ENCODE measurements around the gene TRAPPC13.
A peak's percentile ranks its signal among the peaks of the same experiment; 100 is the strongest.
"Not testable (repeated sequence)": the region's sequence is repeated elsewhere in the genome, so short reads cannot be mapped to it uniquely, and the experiment has no call there.

Gene TRAPPC13, protein sequence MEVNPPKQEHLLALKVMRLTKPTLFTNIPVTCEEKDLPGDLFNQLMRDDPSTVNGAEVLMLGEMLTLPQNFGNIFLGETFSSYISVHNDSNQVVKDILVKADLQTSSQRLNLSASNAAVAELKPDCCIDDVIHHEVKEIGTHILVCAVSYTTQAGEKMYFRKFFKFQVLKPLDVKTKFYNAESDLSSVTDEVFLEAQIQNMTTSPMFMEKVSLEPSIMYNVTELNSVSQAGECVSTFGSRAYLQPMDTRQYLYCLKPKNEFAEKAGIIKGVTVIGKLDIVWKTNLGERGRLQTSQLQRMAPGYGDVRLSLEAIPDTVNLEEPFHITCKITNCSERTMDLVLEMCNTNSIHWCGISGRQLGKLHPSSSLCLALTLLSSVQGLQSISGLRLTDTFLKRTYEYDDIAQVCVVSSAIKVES

DNA sequence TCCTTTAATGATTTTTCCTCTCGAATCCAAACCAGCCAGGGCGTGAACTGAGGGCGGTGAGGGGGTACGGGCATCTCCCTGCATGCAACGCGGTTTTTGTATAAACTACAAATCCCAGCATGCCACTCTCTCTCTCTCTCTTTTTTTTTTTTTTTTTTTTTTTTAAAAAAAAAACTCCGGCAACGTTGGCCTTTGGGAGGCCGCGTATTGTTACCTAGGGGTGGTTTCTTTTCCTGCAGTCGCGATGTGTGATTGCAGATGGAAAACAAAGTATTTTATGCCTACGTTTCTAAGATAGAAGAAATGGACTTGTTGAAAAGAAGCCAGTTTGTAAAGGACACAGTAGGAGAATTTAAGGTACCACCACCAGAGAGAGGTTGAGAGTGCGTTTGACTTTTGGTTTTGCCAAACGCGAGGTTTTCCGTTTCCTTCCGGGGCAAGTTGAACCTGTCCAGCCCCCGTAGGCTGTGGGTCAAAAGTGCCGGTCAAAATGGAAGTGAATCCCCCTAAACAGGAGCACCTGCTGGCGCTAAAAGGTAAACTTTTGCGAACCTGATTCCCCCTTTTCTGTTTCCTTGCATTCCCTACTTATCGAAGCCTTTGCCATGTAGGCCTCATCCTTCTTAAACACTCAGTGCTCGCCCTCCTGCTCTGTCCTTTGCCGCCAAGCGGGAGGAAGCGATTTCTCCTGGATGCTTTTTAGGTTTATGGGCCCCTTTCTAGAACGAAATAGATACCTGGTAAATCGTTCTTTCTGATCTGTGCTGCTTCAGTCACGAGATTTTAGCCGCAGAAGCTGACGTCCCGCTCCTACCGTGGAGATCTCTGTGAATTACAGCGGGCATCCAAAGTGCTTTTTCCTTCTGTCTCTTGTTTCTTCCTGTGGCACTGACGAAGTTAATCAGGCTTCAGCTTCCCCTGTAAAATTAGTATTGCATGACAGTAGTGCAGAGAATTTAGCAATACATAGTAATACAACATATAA, at the start of gene TRAPPC13, which contains the start of gene SHLD3:
Gene TRAPPC13, plus strand, starts transcription at position 457 of the 985 bp plus-strand sequence. Its CDS starts 34 bp downstream, at position 491.
Gene SHLD3, plus strand, starts transcription at position 457 of the 985 bp plus-strand sequence. CDS start 4,561 bp downstream, outside the sequence.
- peak within 1 kb of the TSS; percentile 90 for H3K4me3 ChIP-seq (ENCODE audit: low read depth, low read length)
- TF ChIP-seq, protein P1, sequence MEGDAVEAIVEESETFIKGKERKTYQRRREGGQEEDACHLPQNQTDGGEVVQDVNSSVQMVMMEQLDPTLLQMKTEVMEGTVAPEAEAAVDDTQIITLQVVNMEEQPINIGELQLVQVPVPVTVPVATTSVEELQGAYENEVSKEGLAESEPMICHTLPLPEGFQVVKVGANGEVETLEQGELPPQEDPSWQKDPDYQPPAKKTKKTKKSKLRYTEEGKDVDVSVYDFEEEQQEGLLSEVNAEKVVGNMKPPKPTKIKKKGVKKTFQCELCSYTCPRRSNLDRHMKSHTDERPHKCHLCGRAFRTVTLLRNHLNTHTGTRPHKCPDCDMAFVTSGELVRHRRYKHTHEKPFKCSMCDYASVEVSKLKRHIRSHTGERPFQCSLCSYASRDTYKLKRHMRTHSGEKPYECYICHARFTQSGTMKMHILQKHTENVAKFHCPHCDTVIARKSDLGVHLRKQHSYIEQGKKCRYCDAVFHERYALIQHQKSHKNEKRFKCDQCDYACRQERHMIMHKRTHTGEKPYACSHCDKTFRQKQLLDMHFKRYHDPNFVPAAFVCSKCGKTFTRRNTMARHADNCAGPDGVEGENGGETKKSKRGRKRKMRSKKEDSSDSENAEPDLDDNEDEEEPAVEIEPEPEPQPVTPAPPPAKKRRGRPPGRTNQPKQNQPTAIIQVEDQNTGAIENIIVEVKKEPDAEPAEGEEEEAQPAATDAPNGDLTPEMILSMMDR (IDR thresholded peaks at IDR 0.05; ENCODE audit: low read depth, low read length, missing control alignments) = peak; percentile 30
- DNase-seq (ENCODE audit: low read depth) = peak; percentile 82

DNA sequence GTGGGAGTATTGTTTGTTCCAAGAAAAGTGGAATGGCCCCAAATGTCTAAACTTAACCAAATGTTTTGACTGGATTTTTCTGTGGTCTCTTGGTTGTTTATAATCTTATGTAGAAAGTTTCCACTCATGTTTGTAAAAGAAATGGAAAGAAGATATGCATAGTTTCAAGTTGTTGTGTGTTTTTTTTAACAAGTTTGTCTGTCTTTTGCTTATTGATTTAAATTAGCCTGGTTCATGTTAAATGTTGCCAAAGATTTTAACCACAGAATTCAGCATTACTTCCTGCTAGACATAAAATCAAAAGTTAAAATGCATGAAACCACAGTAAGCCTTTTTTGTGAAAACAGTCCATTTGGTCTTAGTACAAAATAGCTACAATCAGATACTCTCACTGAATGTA, 47.7 kb upstream of the TRAPPC13 start:
- no peak overlapping the region for H3K4me3 ChIP-seq (ENCODE audit: low read depth, low read length)
- TF ChIP-seq, protein P1 (IDR thresholded peaks at IDR 0.05; ENCODE audit: low read depth, low read length, missing control alignments) = no peak
- DNase-seq (ENCODE audit: low read depth) = no peak

DNA sequence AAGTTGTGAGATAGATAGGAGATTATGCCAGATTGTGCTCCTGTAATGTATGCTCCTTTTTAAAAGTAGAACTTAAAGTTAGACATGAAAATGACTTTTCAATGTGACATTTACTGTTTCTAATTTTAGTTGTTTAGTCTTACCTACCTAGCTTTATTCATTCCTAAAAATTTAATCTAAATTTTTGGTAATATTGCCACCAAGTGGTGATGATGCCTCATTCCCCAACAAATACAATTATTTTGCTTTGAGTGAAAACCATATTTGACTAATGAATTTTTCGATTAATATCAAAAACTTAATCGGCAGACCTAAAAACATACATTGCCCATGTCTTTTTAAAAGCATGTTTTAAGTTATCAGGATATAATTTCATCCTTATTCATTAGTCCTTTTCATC, 36.1 kb upstream of the TRAPPC13 start:
- no peak for DNase-seq (ENCODE audit: low read depth)
- TF ChIP-seq, protein P1 (IDR thresholded peaks at IDR 0.05; ENCODE audit: low read depth, low read length, missing control alignments) = no peak
- no peak overlapping the region for H3K4me3 ChIP-seq (ENCODE audit: low read depth, low read length)

DNA sequence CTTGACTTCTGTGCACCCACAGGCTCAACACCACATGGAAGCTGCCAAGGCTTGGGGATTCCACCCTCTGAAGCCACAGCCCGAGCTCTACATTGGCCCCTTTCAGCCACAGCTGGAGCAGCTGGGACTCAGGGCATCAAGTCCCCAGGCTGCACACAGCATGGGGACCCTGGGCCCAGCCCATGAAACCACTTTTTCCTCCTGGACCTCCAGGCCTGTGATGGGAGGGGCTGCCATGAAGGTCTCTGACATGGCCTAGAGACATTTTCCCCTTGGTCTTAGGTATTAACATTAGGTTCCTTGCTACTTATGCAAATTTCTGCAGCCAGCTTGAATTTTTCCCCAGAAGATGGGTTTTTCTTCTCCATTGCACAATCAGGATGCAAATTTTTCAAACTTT, 23.1 kb upstream of the TRAPPC13 start:
- H3K4me3 ChIP-seq (ENCODE audit: low read depth, low read length); DNase-seq (ENCODE audit: low read depth): not testable (repeated sequence)

DNA sequence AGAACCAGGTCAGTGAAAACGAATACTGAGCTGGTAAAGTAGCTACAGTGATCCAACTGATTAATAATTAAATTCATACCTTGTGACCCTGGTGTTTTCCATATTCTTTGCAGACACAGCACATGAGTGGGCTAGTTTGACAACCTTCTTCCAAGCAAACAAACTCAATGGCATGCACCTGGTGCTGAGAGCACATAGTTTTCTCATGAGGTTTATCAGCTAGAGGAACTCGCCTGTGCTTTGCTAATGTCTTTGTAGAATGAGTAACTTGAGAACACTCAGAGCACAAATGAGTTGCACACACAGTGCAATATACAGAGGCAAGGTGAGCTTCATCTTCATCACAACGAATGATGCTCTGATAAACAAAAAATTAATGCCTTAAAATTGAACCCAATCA, 13.3 kb upstream of the TRAPPC13 start:
- no peak overlapping the region for H3K4me3 ChIP-seq (ENCODE audit: low read depth, low read length)
- TF ChIP-seq, protein P1 (IDR thresholded peaks at IDR 0.05; ENCODE audit: low read depth, low read length, missing control alignments) = no peak
- DNase-seq (ENCODE audit: low read depth) = no peak

DNA sequence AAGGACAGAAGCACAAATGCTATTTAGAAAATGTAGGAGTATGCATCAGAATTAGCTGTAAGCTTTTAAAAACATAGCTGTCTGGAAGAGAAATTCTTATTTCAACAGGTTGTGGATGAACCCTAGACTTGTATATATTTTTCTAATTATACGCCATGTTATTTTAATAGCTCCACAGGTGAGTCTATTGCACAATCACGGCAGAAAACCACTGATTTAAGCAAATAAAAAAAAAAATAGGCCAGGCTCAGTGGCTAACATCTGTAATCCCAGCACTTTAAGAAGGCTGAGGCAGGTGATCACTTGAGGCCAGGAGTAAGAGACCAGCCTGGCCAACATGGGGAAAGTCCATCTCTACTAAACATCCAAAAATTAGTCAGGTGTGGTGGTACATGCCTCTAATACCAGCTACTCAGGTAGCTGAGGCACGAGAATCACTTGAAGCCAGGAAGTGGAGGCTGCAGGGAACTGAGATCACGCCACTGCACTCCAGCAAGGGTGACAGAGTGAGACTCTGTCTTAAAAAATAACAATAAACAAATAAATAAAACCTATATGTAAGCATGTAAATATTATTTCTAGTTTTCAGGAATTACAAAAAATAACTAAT, 12.4 kb upstream of the TRAPPC13 start:
- no peak overlapping the region for H3K4me3 ChIP-seq (ENCODE audit: low read depth, low read length)
- TF ChIP-seq, protein P1 (IDR thresholded peaks at IDR 0.05; ENCODE audit: low read depth, low read length, missing control alignments) = no peak
- no peak for DNase-seq (ENCODE audit: low read depth)

Data from GM12864 (cell line).